Measurements from ENCODE around the gene SRP9.

SRP9 gene

GRCh38 chr1:225750875-225751824 lies 26.5 kb upstream of the SRP9 start:
- TF ChIP-seq POU6F1 (CRISPR knock-in tag; IDR thresholded peaks at IDR 0.05; ENCODE audit: borderline replicate concordance, low read depth) = no peak
- TF ChIP-seq ZFP30 (CRISPR knock-in tag; IDR thresholded peaks at IDR 0.05) = no peak
- no peak for TF ChIP-seq RARB (CRISPR knock-in tag; IDR thresholded peaks at IDR 0.05)
- TF ChIP-seq ZNF70 (CRISPR knock-in tag; IDR thresholded peaks at IDR 0.05) = no peak
- no peak for TF ChIP-seq ISL1 (CRISPR knock-in tag; IDR thresholded peaks at IDR 0.05)
- no peak for TF ChIP-seq TCF4 (CRISPR knock-in tag; IDR thresholded peaks at IDR 0.05; ENCODE audit: borderline replicate concordance)
- no peak for TF ChIP-seq ZNF8 (CRISPR knock-in tag; IDR thresholded peaks at IDR 0.05)
- no peak for TF ChIP-seq ESRRG (CRISPR knock-in tag; IDR thresholded peaks at IDR 0.05)
- TF ChIP-seq BACH2 (CRISPR knock-in tag; IDR thresholded peaks at IDR 0.05; ENCODE audit: borderline replicate concordance) = no peak
- no peak for TF ChIP-seq TOX (CRISPR knock-in tag; IDR thresholded peaks at IDR 0.05; ENCODE audit: borderline replicate concordance)
- TF ChIP-seq CSRNP3 (CRISPR knock-in tag; IDR thresholded peaks at IDR 0.05) = no peak
- TF ChIP-seq ZC3H10 (CRISPR knock-in tag; IDR thresholded peaks at IDR 0.05) = no peak
- no peak for ATAC-seq

GRCh38 chr1:225752245-225752644 lies 25.4 kb upstream of the SRP9 start:
- TF ChIP-seq ESRRG (CRISPR knock-in tag; IDR thresholded peaks at IDR 0.05) (no peak), PPARA (CRISPR knock-in tag; IDR thresholded peaks at IDR 0.05; ENCODE audit: borderline replicate concordance) (no peak), CSDC2 (CRISPR knock-in tag; IDR thresholded peaks at IDR 0.05) (no peak), ZFP3 (CRISPR knock-in tag; IDR thresholded peaks at IDR 0.05) (no peak), ZFP30 (CRISPR knock-in tag; IDR thresholded peaks at IDR 0.05) (no peak)
- ATAC-seq = no peak

GRCh38 chr1:225754940-225755641 lies 22.5 kb upstream of the SRP9 start:
- no peak for TF ChIP-seq ZNF565 (CRISPR knock-in tag; conservative IDR thresholded peaks at IDR 0.05; ENCODE audit: low read depth)
- no peak for TF ChIP-seq ARNTL (CRISPR knock-in tag; IDR thresholded peaks at IDR 0.05; ENCODE audit: borderline replicate concordance, low read depth)
- no peak for TF ChIP-seq ZFP3 (CRISPR knock-in tag; IDR thresholded peaks at IDR 0.05)
- no peak for TF ChIP-seq ESRRG (CRISPR knock-in tag; IDR thresholded peaks at IDR 0.05)
- TF ChIP-seq RARB (CRISPR knock-in tag; IDR thresholded peaks at IDR 0.05) = no peak
- TF ChIP-seq ISL1 (CRISPR knock-in tag; IDR thresholded peaks at IDR 0.05) = no peak
- no peak for TF ChIP-seq SNAI2 (CRISPR knock-in tag; IDR thresholded peaks at IDR 0.05)
- no peak for TF ChIP-seq TOX (CRISPR knock-in tag; IDR thresholded peaks at IDR 0.05; ENCODE audit: borderline replicate concordance)
- no peak for TF ChIP-seq TCF4 (CRISPR knock-in tag; IDR thresholded peaks at IDR 0.05; ENCODE audit: borderline replicate concordance)
- no peak for TF ChIP-seq PPARA (CRISPR knock-in tag; IDR thresholded peaks at IDR 0.05; ENCODE audit: borderline replicate concordance)
- no peak for TF ChIP-seq ZFP30 (CRISPR knock-in tag; IDR thresholded peaks at IDR 0.05)
- TF ChIP-seq CSRNP3 (CRISPR knock-in tag; IDR thresholded peaks at IDR 0.05) = no peak
- TF ChIP-seq CSDC2 (CRISPR knock-in tag; IDR thresholded peaks at IDR 0.05) = no peak
- TF ChIP-seq ZNF8 (CRISPR knock-in tag; IDR thresholded peaks at IDR 0.05) = no peak
- no peak for TF ChIP-seq CREB5 (CRISPR knock-in tag; IDR thresholded peaks at IDR 0.05; ENCODE audit: low read depth)
- no peak for TF ChIP-seq PATZ1 (CRISPR knock-in tag; IDR thresholded peaks at IDR 0.05; ENCODE audit: borderline replicate concordance)
- no peak for TF ChIP-seq OSR1 (CRISPR knock-in tag; IDR thresholded peaks at IDR 0.05)
- no peak for TF ChIP-seq TSHZ2 (CRISPR knock-in tag; IDR thresholded peaks at IDR 0.05)
- peak; percentile 80 for ATAC-seq
